Fibroblast of lung (primary cell): ENCODE measurements around the gene RABEP1. TPM values are rescaled to one million over a fixed set of nuclear protein-coding genes. Genes with fewer than 3 reads are reported as not detected.

Experiments used
- DNase-seq, 2 donors: peaks; one replicate each; pipeline versions ENCODE4 v3.0.0 to v3.0.0-alpha.2; 2010; ENCODE audit warnings: low read depth in 2 of 2
- H2AFZ ChIP-seq: 2 replicates; pipeline ENCODE4 v1.5.1; 2012; ENCODE audit warnings: low read length, control low read depth, inconsistent platforms
- H3K27ac ChIP-seq: 2 replicates; pipeline ENCODE4 v1.5.1; 2011; ENCODE audit warnings: low read length, control low read depth; ENCODE audit not compliant: insufficient read depth
- H3K27me3 ChIP-seq: 2 replicates; pipeline ENCODE4 v1.5.1; 2011; ENCODE audit warnings: mild to moderate bottlenecking, low read length; ENCODE audit not compliant: control insufficient read depth, insufficient read depth
- H3K36me3 ChIP-seq: 2 replicates; pipeline ENCODE4 v1.5.1; 2011; ENCODE audit warnings: low read length; ENCODE audit not compliant: control insufficient read depth, insufficient read depth
- H3K4me1 ChIP-seq: 2 replicates; pipeline ENCODE4 v1.5.1; 2011; ENCODE audit warnings: low read length; ENCODE audit not compliant: control insufficient read depth, insufficient read depth; ENCODE audit errors: extremely low read depth
- H3K4me2 ChIP-seq: 2 replicates; pipeline ENCODE4 v1.5.1; 2011; ENCODE audit warnings: low read length, control low read depth; ENCODE audit not compliant: insufficient read depth; ENCODE audit errors: extremely low read depth
- H3K4me3 ChIP-seq, 4 experiments: fragments of 200-600 bp in 1 of 4; sonication (generic) in 1 of 4; replicated peaks in 1 of 4; 2 replicates each; pipeline ENCODE4 v1.5.1; 2011 to 2016; ENCODE audit warnings: low read length in 4 of 4, low read depth in 3 of 4, mild to moderate bottlenecking in 3 of 4, control low read depth in 2 of 4, inconsistent platforms in 1 of 4, mixed read lengths in 1 of 4; ENCODE audit not compliant: insufficient read depth in 1 of 4; ENCODE audit errors: control extremely low read depth in 1 of 4
- H3K79me2 ChIP-seq: 2 replicates; pipeline ENCODE4 v1.5.1; 2012; ENCODE audit warnings: mild to moderate bottlenecking, low read length, inconsistent platforms; ENCODE audit not compliant: control insufficient read depth, insufficient read depth
- H3K9ac ChIP-seq: 2 replicates; pipeline ENCODE4 v1.5.1; 2011; ENCODE audit warnings: mild to moderate bottlenecking, low read length, control low read depth; ENCODE audit not compliant: insufficient read depth
- H3K9me3 ChIP-seq: 2 replicates; pipeline ENCODE4 v1.5.1; 2012; ENCODE audit warnings: low read depth, low read length; ENCODE audit not compliant: control insufficient read depth, insufficient read depth
- H4K20me1 ChIP-seq: 2 replicates; pipeline ENCODE4 v1.5.1; 2011; ENCODE audit warnings: low read length; ENCODE audit not compliant: control insufficient read depth, insufficient read depth; ENCODE audit errors: extremely low read depth
- EZH2 ChIP-seq: IDR thresholded peaks from 2 replicates; pipeline ENCODE4 v1.5.1; 2012; ENCODE audit warnings: low read length, control low read depth, mild to moderate bottlenecking; ENCODE audit errors: missing control alignments
- polyA plus RNA-seq, 2 donors: library from polyadenylated mRNA; depleted of rRNA in 1 of 2; stranded (reverse) in 1 of 2; unstranded in 1 of 2; fragments of >200 nt; gene quantifications; 2 replicates each; pipeline ENCODE4 v1.2.1, GENCODE V29; 2011 to 2012; ENCODE audit warnings: missing spikeins in 1 of 2
- total RNA-seq: library from RNA; depleted of rRNA; stranded (reverse); fragments of >200 nt; gene quantifications from 2 replicates; pipeline ENCODE4 v1.2.1, GENCODE V29; 2014
- TF ChIP-seq, protein P1 (sequence below), 2 donors: IDR thresholded peaks in 1 of 2; conservative IDR thresholded peaks in 1 of 2; 1 replicate in 1 of 2; 2 replicates in 1 of 2; pipeline ENCODE4 v1.5.1; 2011 to 2012; ENCODE audit warnings: low read length in 2 of 2, control low read depth in 1 of 2, inconsistent platforms in 1 of 2, low read depth in 1 of 2, mild to moderate bottlenecking in 1 of 2

RABEP1 gene
- total and polyA plus RNA-seq, 2 donors (not counting 1 experiment from before 2014, with no cell fraction given) = 46.3 to 64.4 TPM

DNA sequence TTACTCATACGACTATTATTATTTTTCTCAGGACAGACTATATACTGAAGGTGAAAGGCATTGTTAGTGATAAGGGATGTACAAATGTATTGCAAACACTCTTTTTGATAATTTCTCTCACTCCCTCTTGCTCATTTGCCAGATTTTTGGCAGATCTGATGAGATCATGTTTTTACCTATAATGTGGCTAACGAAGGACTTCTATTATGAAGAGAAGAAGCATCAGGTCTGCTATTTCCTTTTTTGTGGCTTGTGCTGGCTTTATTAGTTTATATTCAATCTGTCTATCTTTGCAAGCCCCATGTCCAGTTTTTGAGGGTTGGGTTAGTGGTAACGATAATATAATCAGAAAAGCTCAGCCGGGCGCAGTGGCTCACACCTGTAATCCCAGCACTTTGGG lies 25.0 kb upstream of the RABEP1 start:
- Histone ChIP-seq H3K36me3 (no peaks in the 10 kb centered on the region), H4K20me1 (no peaks in the 10 kb centered on the region), H3K9ac (no peak overlapping the region), H3K4me2 (no peak overlapping the region), H3K4me1 (no peaks in the 10 kb centered on the region), H3K27ac (no peak overlapping the region), H3K79me2 (no peaks in the 10 kb centered on the region), H3K4me3 (no peak overlapping the region), H3K9me3 (no peaks in the 10 kb centered on the region), H2AFZ (no peak overlapping the region), H3K27me3 (no peaks in the 10 kb centered on the region)
- no peak for DNase-seq
- TF ChIP-seq, protein P1, sequence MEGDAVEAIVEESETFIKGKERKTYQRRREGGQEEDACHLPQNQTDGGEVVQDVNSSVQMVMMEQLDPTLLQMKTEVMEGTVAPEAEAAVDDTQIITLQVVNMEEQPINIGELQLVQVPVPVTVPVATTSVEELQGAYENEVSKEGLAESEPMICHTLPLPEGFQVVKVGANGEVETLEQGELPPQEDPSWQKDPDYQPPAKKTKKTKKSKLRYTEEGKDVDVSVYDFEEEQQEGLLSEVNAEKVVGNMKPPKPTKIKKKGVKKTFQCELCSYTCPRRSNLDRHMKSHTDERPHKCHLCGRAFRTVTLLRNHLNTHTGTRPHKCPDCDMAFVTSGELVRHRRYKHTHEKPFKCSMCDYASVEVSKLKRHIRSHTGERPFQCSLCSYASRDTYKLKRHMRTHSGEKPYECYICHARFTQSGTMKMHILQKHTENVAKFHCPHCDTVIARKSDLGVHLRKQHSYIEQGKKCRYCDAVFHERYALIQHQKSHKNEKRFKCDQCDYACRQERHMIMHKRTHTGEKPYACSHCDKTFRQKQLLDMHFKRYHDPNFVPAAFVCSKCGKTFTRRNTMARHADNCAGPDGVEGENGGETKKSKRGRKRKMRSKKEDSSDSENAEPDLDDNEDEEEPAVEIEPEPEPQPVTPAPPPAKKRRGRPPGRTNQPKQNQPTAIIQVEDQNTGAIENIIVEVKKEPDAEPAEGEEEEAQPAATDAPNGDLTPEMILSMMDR (conservative IDR thresholded peaks at IDR 0.05 in 1 of 2, IDR thresholded peaks at IDR 0.05 in 1 of 2; ENCODE audit: low read depth in 1 of 2, low read length in 2 of 2) = no peak
- TF ChIP-seq EZH2 = no peak

DNA sequence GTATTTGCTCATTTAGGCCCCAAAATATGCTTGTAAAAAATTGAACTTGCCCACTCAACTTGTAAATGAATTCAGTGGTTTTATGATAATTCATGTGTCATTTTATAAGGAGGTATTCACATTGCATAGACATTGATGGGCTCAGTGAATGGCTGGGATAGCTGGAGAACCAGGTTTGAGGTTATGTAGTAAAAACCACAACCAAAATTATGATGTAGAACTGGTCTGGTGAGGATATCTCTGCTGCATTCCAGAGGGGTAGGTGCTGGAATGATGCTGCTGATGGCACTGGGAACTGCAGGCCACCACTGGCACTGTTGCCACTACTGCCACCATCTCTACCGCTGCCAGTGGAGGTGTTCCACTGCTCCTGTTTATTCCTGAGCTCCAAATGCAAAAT lies 21.5 kb upstream of the RABEP1 start:
- Histone ChIP-seq H4K20me1 (no peaks in the 10 kb centered on the region), H3K4me2 (no peak overlapping the region), H3K27ac (no peak overlapping the region), H3K27me3 (no peaks in the 10 kb centered on the region), H3K9ac (no peak overlapping the region), H3K79me2 (no peaks in the 10 kb centered on the region), H3K36me3 (no peaks in the 10 kb centered on the region), H3K4me3 (no peak overlapping the region), H3K4me1 (no peaks in the 10 kb centered on the region), H3K9me3 (no peaks in the 10 kb centered on the region), H2AFZ (no peak overlapping the region)
- no peak for TF ChIP-seq EZH2
- TF ChIP-seq, protein P1 (conservative IDR thresholded peaks at IDR 0.05 in 1 of 2, IDR thresholded peaks at IDR 0.05 in 1 of 2; ENCODE audit: low read depth in 1 of 2, low read length in 2 of 2) = no peak
- peak in 1 of 2 donors; percentile 2 for DNase-seq

DNA sequence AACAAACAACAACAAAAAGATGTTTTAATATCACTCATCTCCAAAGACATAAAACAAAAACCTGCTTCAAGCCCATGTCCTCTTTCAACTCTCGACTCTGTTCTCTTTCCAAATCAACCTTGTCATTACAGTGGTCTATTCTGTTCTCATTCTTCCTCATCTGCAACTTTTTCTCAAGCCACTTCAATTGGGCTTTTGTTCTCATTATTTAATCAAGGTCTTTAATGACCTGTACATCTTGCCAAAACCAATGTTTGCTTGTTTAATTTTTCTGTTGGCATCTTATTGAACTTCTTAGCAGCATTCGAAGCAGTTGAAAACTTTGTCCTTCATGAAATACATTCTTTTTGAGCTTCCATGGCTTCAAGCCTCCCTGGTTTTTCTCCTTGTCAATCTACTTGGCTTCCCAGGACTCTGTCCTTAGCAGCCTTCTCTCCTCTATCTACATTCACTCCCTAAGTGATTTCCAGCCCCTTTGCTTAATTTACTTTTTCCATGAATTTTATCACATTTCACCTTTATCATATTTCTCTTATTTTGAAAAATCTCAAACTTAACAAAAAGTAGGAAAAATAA lies 19.6 kb upstream of the RABEP1 start:
- Histone ChIP-seq H3K36me3 (no peaks in the 10 kb centered on the region), H2AFZ (no peak overlapping the region), H3K4me2 (no peak overlapping the region), H3K4me1 (no peaks in the 10 kb centered on the region), H3K79me2 (no peaks in the 10 kb centered on the region), H3K9ac (no peak overlapping the region), H3K27ac (no peak overlapping the region), H3K27me3 (no peaks in the 10 kb centered on the region), H3K9me3 (no peaks in the 10 kb centered on the region), H3K4me3 (no peak overlapping the region), H4K20me1 (no peaks in the 10 kb centered on the region)
- TF ChIP-seq, protein P1 (conservative IDR thresholded peaks at IDR 0.05 in 1 of 2, IDR thresholded peaks at IDR 0.05 in 1 of 2; ENCODE audit: low read depth in 1 of 2, low read length in 2 of 2) = no peak
- TF ChIP-seq EZH2 = no peak
- no peak for DNase-seq
